ENCODE results near the gene SEC14L5.

- TF ChIP-seq POLR2A (IDR thresholded peaks at IDR 0.05; ENCODE audit: low read length), result no peak
- no peak for TF ChIP-seq GATA1 (IDR thresholded peaks at IDR 0.05; ENCODE audit: low read depth, low read length)
Observed at GRCh38 chr16:4976079-4976478, 17.9 kb downstream of the SEC14L5 start.
